DND-41 (cell line): ENCODE results near the gene AVL9.

Experiments used
- ATAC-seq: fragments of 200-7000 bp; cut with Tn5 transposase; 3 replicates; pipeline ENCODE4 v1.9.1; 2021; ENCODE audit warnings: low read depth; ENCODE audit not compliant: insufficient read depth
- DNase-seq: peaks from one replicate; pipeline ENCODE4 v3.0.0-alpha.2; 2020
- H2AFZ ChIP-seq: 2 replicates; pipeline ENCODE4 v1.6.0; 2012; ENCODE audit warnings: low read depth, low read length
- H3K27ac ChIP-seq: 2 replicates; pipeline ENCODE4 v1.5.1; 2012; ENCODE audit warnings: low read length, inconsistent platforms
- H3K27me3 ChIP-seq: fragments of 200-600 bp; sonication (generic); 2 replicates; pipeline ENCODE4 v1.6.0; 2012; ENCODE audit warnings: low read length, mild to moderate bottlenecking, inconsistent platforms; ENCODE audit not compliant: insufficient read depth, poor library complexity
- H3K36me3 ChIP-seq: 2 replicates; pipeline ENCODE4 v1.5.1; 2012; ENCODE audit warnings: low read length, inconsistent platforms; ENCODE audit not compliant: insufficient read depth
- H3K4me1 ChIP-seq: 2 replicates; pipeline ENCODE4 v1.5.1; 2012; ENCODE audit warnings: mild to moderate bottlenecking, low read length; ENCODE audit not compliant: insufficient read depth
- H3K4me2 ChIP-seq: 2 replicates; pipeline ENCODE4 v1.6.0; 2012; ENCODE audit warnings: mild to moderate bottlenecking, moderate library complexity, low read length, inconsistent platforms; ENCODE audit not compliant: insufficient read depth
- H3K4me3 ChIP-seq, 2 experiments: fragments of 200-600 bp in 1 of 2; shearing (Covaris generic) in 1 of 2; 2 replicates each; pipeline ENCODE4 v1.5.1; 2012 to 2016; ENCODE audit warnings: inconsistent platforms in 2 of 2, low read length in 2 of 2, mild to moderate bottlenecking in 2 of 2, low read depth in 1 of 2, moderate library complexity in 1 of 2
- H3K79me2 ChIP-seq: 2 replicates; pipeline ENCODE4 v1.6.0; 2012; ENCODE audit warnings: low read length, inconsistent platforms; ENCODE audit not compliant: insufficient read depth
- H3K9ac ChIP-seq: 2 replicates; pipeline ENCODE4 v1.6.0; 2012; ENCODE audit warnings: low read depth, mild to moderate bottlenecking, inconsistent platforms, low read length, moderate library complexity
- H3K9me3 ChIP-seq: 2 replicates; pipeline ENCODE4 v1.5.1; 2012; ENCODE audit warnings: low read length, moderate library complexity, mild to moderate bottlenecking, inconsistent platforms; ENCODE audit not compliant: insufficient read depth, severe bottlenecking
- H4K20me1 ChIP-seq: 2 replicates; pipeline ENCODE4 v1.6.0; 2012; ENCODE audit warnings: low read length; ENCODE audit not compliant: insufficient read depth
- CTCF ChIP-seq: IDR thresholded peaks from 2 replicates; pipeline ENCODE4 v1.5.1; 2012; ENCODE audit warnings: borderline replicate concordance, low read length, moderate library complexity, mild to moderate bottlenecking; ENCODE audit not compliant: poor library complexity, severe bottlenecking; ENCODE audit errors: extremely low read depth
- EZH2 ChIP-seq: IDR thresholded peaks from 3 replicates; pipeline ENCODE4 v1.6.1; 2012; ENCODE audit warnings: borderline replicate concordance, low read depth, mild to moderate bottlenecking, moderate library complexity, low read length, inconsistent platforms; ENCODE audit not compliant: severe bottlenecking

Gene AVL9

GRCh38 chr7:32586291-32587221 is 91.3 kb downstream of the AVL9 start:
- DNase-seq = no peak
- Histone ChIP-seq H3K27me3 (no peaks in the 10 kb centered on the region), H2AFZ (no peak overlapping the region), H3K79me2 (no peaks in the 10 kb centered on the region), H3K4me1 (no peaks in the 10 kb centered on the region), H3K9me3 (no peaks in the 10 kb centered on the region), H3K36me3 (peaks cover 53% of the 10 kb centered on the region), H3K9ac (no peak overlapping the region), H3K4me2 (no peak overlapping the region), H3K27ac (no peak overlapping the region), H4K20me1 (no peaks in the 10 kb centered on the region), H3K4me3 (no peak overlapping the region)
- TF ChIP-seq CTCF = no peak
- no peak for TF ChIP-seq EZH2
- ATAC-seq = no peak

GRCh38 chr7:32587411-32587948 is 92.2 kb downstream of the AVL9 start:
- DNase-seq = no peak
- no peak overlapping the region for H3K4me2 ChIP-seq
- H2AFZ ChIP-seq = no peak overlapping the region
- H3K4me1 ChIP-seq = no peaks in the 10 kb centered on the region
- ATAC-seq = no peak
- no peaks in the 10 kb centered on the region for H4K20me1 ChIP-seq
- H3K27ac ChIP-seq = no peak overlapping the region
- no peaks in the 10 kb centered on the region for H3K9me3 ChIP-seq
- no peaks in the 10 kb centered on the region for H3K79me2 ChIP-seq
- peaks cover 44% of the 10 kb centered on the region for H3K36me3 ChIP-seq
- H3K4me3 ChIP-seq = no peak overlapping the region
- H3K27me3 ChIP-seq = no peaks in the 10 kb centered on the region
- TF ChIP-seq CTCF (no peak), EZH2 (no peak)
- no peak overlapping the region for H3K9ac ChIP-seq

GRCh38 chr7:32588657-32589056 is 93.4 kb downstream of the AVL9 start:
- H3K79me2 ChIP-seq = no peaks in the 10 kb centered on the region
- H3K4me1 ChIP-seq = no peaks in the 10 kb centered on the region
- no peak overlapping the region for H3K4me2 ChIP-seq
- H2AFZ ChIP-seq = no peak overlapping the region
- ATAC-seq (no peak), DNase-seq (no peak)
- peaks cover 33% of the 10 kb centered on the region for H3K36me3 ChIP-seq
- no peaks in the 10 kb centered on the region for H3K27me3 ChIP-seq
- no peaks in the 10 kb centered on the region for H3K9me3 ChIP-seq
- H4K20me1 ChIP-seq = no peaks in the 10 kb centered on the region
- no peak overlapping the region for H3K27ac ChIP-seq
- no peak overlapping the region for H3K9ac ChIP-seq
- H3K4me3 ChIP-seq = no peak overlapping the region
- no peak for TF ChIP-seq CTCF
- TF ChIP-seq EZH2 = no peak
